ENCODE data around the gene HOXD12.

DNA sequence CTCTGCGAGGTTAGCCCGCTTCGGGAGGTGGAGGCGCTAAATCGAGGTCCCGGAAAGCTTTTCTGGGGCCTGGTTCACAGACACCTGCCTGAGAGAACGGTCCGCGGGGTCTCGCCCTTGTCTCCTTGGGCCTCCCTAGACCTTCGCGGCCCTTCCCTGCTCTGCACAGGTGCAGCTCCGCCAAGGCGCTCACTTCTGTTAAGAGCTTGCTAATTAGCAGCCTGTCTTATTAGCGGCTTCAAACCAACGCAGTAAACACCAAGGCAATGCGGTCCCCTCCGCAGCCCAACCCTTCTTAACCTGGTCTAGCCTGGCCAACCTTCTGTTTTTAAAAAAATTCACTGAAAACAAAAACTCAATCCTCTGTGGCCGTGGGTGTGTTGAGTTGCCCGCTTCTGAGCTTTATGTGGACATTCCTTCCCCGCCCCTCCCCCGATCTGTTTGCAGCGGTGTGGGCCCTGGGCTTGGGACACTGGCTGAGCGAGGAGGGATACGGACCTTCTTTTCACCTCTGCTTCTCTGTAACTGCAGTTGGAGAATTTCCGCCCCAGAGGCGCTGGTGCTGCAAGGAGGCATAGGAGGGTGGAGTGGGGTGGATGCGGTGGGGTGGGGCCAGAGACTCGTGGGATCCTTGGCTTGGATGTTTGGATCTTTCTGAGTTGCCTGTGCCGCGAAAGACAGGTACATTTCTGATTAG lies 48.4 kb downstream of the HOXD12 start:
- TF ChIP-seq, protein P1, sequence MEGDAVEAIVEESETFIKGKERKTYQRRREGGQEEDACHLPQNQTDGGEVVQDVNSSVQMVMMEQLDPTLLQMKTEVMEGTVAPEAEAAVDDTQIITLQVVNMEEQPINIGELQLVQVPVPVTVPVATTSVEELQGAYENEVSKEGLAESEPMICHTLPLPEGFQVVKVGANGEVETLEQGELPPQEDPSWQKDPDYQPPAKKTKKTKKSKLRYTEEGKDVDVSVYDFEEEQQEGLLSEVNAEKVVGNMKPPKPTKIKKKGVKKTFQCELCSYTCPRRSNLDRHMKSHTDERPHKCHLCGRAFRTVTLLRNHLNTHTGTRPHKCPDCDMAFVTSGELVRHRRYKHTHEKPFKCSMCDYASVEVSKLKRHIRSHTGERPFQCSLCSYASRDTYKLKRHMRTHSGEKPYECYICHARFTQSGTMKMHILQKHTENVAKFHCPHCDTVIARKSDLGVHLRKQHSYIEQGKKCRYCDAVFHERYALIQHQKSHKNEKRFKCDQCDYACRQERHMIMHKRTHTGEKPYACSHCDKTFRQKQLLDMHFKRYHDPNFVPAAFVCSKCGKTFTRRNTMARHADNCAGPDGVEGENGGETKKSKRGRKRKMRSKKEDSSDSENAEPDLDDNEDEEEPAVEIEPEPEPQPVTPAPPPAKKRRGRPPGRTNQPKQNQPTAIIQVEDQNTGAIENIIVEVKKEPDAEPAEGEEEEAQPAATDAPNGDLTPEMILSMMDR (conservative IDR thresholded peaks at IDR 0.05): no peak
- no peak for TF ChIP-seq EZH2 (IDR thresholded peaks at IDR 0.05; ENCODE audit: low read depth)
